Right atrium auricular region (tissue), 2 donors: ENCODE data around the gene BPI. TPM values are rescaled to one million over a fixed set of nuclear protein-coding genes. Genes with fewer than 3 reads are reported as not detected.

Experiments used
- DNase-seq: peaks from one replicate; pipeline ENCODE4 v3.0.0-alpha.2; 2019; ENCODE audit warnings: low spot score
- H3K27ac ChIP-seq, 2 donors: fragments of 200-600 bp; sonication (generic); 1 replicate in 1 of 2; 2 replicates in 1 of 2; pipeline ENCODE4 v1.5.1; 2016 to 2019
- H3K27me3 ChIP-seq, 2 donors: fragments of 200-600 bp; sonication (generic); one replicate each; pipeline versions ENCODE4 v1.5.1 to v1.6.0; 2017 to 2019
- H3K36me3 ChIP-seq: fragments of 200-600 bp; sonication (generic); one replicate; pipeline ENCODE4 v1.5.1; 2016
- H3K4me1 ChIP-seq, 2 donors: fragments of 200-600 bp; sonication (generic); one replicate each; pipeline versions ENCODE4 v1.5.1 to v1.6.0; 2017 to 2019
- H3K4me3 ChIP-seq, 2 donors: fragments of 200-600 bp; sonication (generic); 1 replicate in 1 of 2; 2 replicates in 1 of 2; pipeline ENCODE4 v1.5.1; 2017 to 2019; ENCODE audit warnings: mild to moderate bottlenecking in 1 of 2, moderate library complexity in 1 of 2
- H3K9me3 ChIP-seq, 2 donors: fragments of 200-600 bp; sonication (generic); one replicate each; pipeline ENCODE4 v1.5.1; 2019
- total RNA-seq, 2 donors: library from RNA; depleted of rRNA; stranded (reverse); fragments of >200 nt; gene quantifications; one replicate each; pipeline ENCODE4 v1.1.0, GENCODE V29; 2016
- TF ChIP-seq, protein P1 (sequence below), 2 donors: fragments of 200-600 bp; sonication (generic); IDR thresholded peaks; one replicate each; pipeline ENCODE4 v1.5.1; 2019; ENCODE audit warnings: antibody characterized with exemption in 2 of 2

BPI gene
- total RNA-seq, 2 donors from 2014 or later: not detected

DNA sequence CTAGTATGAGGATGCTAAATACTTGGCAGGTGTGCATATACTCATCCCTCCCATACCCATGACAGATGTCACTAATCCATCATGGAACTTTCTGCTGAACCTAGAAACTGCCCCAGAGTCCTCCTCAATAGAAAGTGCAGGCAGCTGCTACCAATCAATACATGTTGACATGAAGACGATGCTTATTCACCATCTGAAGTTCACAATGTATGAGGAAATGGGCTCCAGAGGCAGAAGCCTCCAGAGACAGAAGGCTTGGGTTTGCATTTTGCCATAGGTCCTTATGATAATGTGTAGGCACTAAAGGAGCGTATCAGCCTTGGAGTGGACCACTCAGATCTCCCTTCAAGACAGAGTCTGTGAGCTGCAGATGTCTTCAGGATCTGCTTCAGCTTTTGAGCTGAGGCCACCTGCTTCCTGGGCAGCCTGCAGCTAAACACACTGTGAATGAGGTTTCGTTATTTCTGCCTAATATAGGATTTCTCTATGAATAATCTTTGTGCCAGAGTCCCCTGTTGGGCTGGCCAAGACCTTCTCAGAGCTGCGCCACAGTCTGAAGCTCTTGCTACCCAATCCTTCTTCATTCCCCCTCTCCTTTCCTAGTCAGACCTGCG, 35.9 kb upstream of the BPI start:
- Histone ChIP-seq H3K4me1 (peaks cover 0 to 14% of the 10 kb centered on the region in 2 donors), H3K27me3 (no peaks in the 10 kb centered on the region), H3K27ac (no peak overlapping the region), H3K4me3 (no peak overlapping the region), H3K36me3 (no peaks in the 10 kb centered on the region), H3K9me3 (no peaks in the 10 kb centered on the region)
- DNase-seq: no peak
- TF ChIP-seq, protein P1, sequence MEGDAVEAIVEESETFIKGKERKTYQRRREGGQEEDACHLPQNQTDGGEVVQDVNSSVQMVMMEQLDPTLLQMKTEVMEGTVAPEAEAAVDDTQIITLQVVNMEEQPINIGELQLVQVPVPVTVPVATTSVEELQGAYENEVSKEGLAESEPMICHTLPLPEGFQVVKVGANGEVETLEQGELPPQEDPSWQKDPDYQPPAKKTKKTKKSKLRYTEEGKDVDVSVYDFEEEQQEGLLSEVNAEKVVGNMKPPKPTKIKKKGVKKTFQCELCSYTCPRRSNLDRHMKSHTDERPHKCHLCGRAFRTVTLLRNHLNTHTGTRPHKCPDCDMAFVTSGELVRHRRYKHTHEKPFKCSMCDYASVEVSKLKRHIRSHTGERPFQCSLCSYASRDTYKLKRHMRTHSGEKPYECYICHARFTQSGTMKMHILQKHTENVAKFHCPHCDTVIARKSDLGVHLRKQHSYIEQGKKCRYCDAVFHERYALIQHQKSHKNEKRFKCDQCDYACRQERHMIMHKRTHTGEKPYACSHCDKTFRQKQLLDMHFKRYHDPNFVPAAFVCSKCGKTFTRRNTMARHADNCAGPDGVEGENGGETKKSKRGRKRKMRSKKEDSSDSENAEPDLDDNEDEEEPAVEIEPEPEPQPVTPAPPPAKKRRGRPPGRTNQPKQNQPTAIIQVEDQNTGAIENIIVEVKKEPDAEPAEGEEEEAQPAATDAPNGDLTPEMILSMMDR (IDR thresholded peaks at IDR 0.05): no peak

DNA sequence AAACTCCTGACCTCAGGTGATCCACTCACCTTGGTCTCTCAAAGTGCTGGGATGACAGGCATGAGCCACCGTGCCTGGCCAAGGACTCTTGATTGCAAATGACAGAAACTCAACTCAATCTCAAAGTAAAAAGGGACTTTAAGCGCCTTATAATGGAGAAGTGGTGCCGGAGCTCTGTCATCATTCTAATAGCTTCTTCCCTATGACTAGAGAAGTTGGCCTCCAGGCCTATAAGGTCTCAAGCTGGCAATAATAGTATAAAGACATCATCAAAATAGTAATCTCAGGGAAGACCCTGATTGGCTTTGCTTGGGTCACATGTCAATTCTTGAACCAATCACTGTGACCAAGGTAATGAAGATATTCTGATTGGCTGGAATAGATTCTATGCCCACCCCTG, 34.9 kb upstream of the BPI start:
- H3K9me3 ChIP-seq: no peaks in the 10 kb centered on the region
- H3K4me1 ChIP-seq: peaks cover 0 to 14% of the 10 kb centered on the region in 2 donors
- no peak for DNase-seq
- H3K27me3 ChIP-seq: no peaks in the 10 kb centered on the region
- H3K4me3 ChIP-seq: no peak overlapping the region
- TF ChIP-seq, protein P1 (IDR thresholded peaks at IDR 0.05): no peak
- H3K27ac ChIP-seq: no peak overlapping the region
- H3K36me3 ChIP-seq: no peaks in the 10 kb centered on the region

DNA sequence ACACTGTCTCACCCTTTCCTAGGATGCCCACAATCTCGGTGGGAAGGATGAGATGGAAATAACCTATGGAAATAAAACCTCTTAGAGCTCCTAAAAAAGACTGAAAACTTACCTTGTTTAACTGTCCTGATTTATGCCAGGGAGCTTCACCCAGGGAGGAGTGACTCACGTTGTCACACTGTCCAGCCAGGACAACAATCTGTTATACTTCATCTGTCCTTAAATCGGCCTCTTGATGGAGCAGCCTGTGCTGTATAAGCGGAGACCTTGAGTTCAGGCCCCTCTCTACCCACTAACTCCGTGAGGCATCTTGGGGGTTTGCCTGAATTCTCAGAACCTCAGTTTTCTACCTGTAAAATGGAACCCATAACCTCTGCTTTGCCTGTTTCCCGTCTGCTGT, 34.2 kb upstream of the BPI start:
- no peaks in the 10 kb centered on the region for H3K9me3 ChIP-seq
- H3K36me3 ChIP-seq: no peaks in the 10 kb centered on the region
- no peaks in the 10 kb centered on the region for H3K27me3 ChIP-seq
- H3K4me1 ChIP-seq: peaks cover 0 to 14% of the 10 kb centered on the region in 2 donors
- no peak overlapping the region for H3K27ac ChIP-seq
- TF ChIP-seq, protein P1 (IDR thresholded peaks at IDR 0.05): no peak
- DNase-seq: no peak
- H3K4me3 ChIP-seq: no peak overlapping the region

DNA sequence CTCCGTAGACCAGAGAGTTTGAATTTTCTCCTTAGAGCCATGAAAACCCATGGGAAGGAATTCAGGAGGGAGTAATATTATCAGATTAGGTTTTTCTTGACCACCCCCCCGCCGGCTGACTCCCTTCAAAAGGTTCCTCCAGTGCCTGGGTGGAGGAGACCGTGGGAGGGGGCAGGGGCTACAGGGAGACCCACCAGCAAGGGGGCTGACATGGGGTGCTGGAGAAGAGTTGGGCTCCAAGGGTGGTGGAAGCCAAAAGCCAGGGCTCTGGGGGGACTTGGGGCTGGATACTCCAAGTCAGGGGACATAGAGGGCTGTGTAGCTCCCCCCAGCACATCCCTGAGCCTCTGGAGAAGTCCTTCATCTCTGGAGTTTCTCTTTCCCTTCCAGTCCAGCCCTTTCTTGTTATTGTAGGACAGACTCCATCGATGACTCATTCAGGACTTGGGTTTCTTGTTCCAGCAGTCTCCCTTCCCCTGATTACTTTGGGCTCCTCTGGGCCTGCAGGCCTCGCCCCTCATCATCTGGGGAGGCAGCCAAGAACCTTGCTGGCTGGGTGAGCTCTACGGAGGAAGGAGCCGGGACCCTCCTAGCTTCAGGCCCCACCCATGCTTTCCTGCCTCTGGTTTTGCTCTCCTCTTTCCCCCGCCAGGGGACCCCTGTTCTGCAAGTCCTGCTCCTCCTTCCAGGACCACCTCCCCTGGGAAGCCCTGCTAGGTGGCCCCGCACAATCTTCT, 32.9 kb upstream of the BPI start:
- Histone ChIP-seq H3K27ac (peak overlapping the region; percentile 52 to 53), H3K9me3 (no peaks in the 10 kb centered on the region), H3K27me3 (no peaks in the 10 kb centered on the region), H3K4me3 (no peak overlapping the region), H3K36me3 (no peaks in the 10 kb centered on the region), H3K4me1 (peaks cover 0 to 14% of the 10 kb centered on the region in 2 donors)
- peak; percentile 77 for DNase-seq
- TF ChIP-seq, protein P1 (IDR thresholded peaks at IDR 0.05): no peak

DNA sequence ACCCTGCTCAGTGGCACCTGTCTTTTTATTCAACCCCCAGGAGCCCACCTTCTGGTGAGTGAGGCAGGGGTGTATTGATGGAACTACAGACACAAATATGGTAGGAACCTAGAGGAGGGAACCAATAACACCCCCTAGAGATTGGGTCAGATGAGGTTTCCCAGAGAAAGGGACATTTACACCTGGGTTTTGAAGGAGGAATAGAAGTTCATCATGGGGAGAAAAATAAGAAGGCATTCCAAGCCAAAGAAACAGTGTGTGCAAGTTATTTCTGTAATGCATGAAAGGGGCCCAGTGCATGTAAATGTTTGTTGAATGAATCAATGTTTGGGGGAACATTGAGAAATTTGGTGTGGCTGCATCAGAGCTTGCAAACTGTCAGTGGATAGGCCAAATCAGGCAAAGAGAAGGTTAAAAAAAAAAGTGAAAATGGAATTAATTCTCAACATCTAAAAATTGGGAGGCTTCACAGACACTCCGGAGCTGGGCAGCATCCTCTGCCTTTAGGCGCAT, 32.3 kb upstream of the BPI start:
- Histone ChIP-seq H3K4me1 (peaks cover 0 to 14% of the 10 kb centered on the region in 2 donors), H3K9me3 (no peaks in the 10 kb centered on the region), H3K27ac (peak overlapping the region in 1 of 2 donors; percentile 53), H3K36me3 (no peaks in the 10 kb centered on the region), H3K4me3 (no peak overlapping the region), H3K27me3 (no peaks in the 10 kb centered on the region)
- TF ChIP-seq, protein P1 (IDR thresholded peaks at IDR 0.05): no peak
- DNase-seq: no peak
